ENCODE results near the gene ITCH. TPM values are rescaled to one million over a fixed set of nuclear protein-coding genes. Genes with fewer than 3 reads are reported as not detected.

Gene ITCH
- total RNA-seq, 4 donors from 2014 or later, result 50.3 to 64.3 (median 52.8) TPM

- Histone ChIP-seq H3K9me3 (no peaks in the 10 kb centered on the region), H3K36me3 (peaks cover 18 to 48% (median 43%) of the 10 kb centered on the region in 4 donors), H3K27ac (replicated peaks in 1 of 4) (no peak overlapping the region), H3K27me3 (no peaks in the 10 kb centered on the region), H3K4me3 (no peak overlapping the region), H3K4me1 (peaks cover 11 to 54% (median 22%) of the 10 kb centered on the region in 4 donors)
- no peak for DNase-seq (ENCODE audit: extremely low spot score)
- WGBS, result 69% methylated on average over 4 of the region's 4 CpGs
- TF ChIP-seq EP300 (IDR thresholded peaks at IDR 0.05), result no peak
- no peak for TF ChIP-seq CTCF (IDR thresholded peaks at IDR 0.05)
- no peak for TF ChIP-seq POLR2A (IDR thresholded peaks at IDR 0.05; ENCODE audit: low read depth)
- TF ChIP-seq POLR2AphosphoS5 (IDR thresholded peaks at IDR 0.05), result no peak
- intact Hi-C loops (cut with DNase I), result no loop called here
Observed at GRCh38 chr20:34373445-34373844, 10.4 kb downstream of the ITCH start.

GRCh38 chr20:34374209-34374760, 11.2 kb downstream of the ITCH start:
- WGBS, result 62% methylated on average over 1 of the region's 1 CpG
- Histone ChIP-seq H3K9me3 (no peaks in the 10 kb centered on the region), H3K4me3 (no peak overlapping the region), H3K27ac (replicated peaks in 1 of 4) (no peak overlapping the region), H3K4me1 (peaks cover 13 to 54% (median 25%) of the 10 kb centered on the region in 4 donors), H3K27me3 (no peaks in the 10 kb centered on the region), H3K36me3 (peaks cover 17 to 43% (median 38%) of the 10 kb centered on the region in 4 donors)
- no peak for DNase-seq (ENCODE audit: extremely low spot score)
- intact Hi-C loops (cut with DNase I), result no loop called here
- no peak for TF ChIP-seq POLR2A (IDR thresholded peaks at IDR 0.05; ENCODE audit: low read depth)
- no peak for TF ChIP-seq EP300 (IDR thresholded peaks at IDR 0.05)
- no peak for TF ChIP-seq CTCF (IDR thresholded peaks at IDR 0.05)
- TF ChIP-seq POLR2AphosphoS5 (IDR thresholded peaks at IDR 0.05), result no peak

GRCh38 chr20:34375977-34376430, 12.9 kb downstream of the ITCH start:
- peaks cover 13 to 58% (median 25%) of the 10 kb centered on the region in 4 donors for H3K4me1 ChIP-seq
- no peak for TF ChIP-seq POLR2AphosphoS5 (IDR thresholded peaks at IDR 0.05)
- TF ChIP-seq CTCF (IDR thresholded peaks at IDR 0.05), result no peak
- no peak for TF ChIP-seq EP300 (IDR thresholded peaks at IDR 0.05)
- no peak for TF ChIP-seq POLR2A (IDR thresholded peaks at IDR 0.05; ENCODE audit: low read depth)
- intact Hi-C loops (cut with DNase I), result no loop called here
- DNase-seq (ENCODE audit: extremely low spot score), result no peak
- no peaks in the 10 kb centered on the region for H3K9me3 ChIP-seq
- WGBS, result 88% methylated on average over 5 of the region's 5 CpGs
- no peaks in the 10 kb centered on the region for H3K27me3 ChIP-seq
- peaks cover 0 to 33% (median 21%) of the 10 kb centered on the region in 4 donors for H3K36me3 ChIP-seq
- H3K27ac ChIP-seq (replicated peaks in 1 of 4), result no peak overlapping the region
- no peak overlapping the region for H3K4me3 ChIP-seq

GRCh38 chr20:34377072-34377847, 14.2 kb downstream of the ITCH start:
- no peak overlapping the region for H3K4me3 ChIP-seq
- no peak overlapping the region for H3K27ac ChIP-seq (replicated peaks in 1 of 4)
- intact Hi-C loops (cut with DNase I), result no loop called here
- no peaks in the 10 kb centered on the region for H3K9me3 ChIP-seq
- peaks cover 13 to 58% (median 26%) of the 10 kb centered on the region in 4 donors for H3K4me1 ChIP-seq
- no peak for DNase-seq (ENCODE audit: extremely low spot score)
- WGBS, result 94% methylated on average over 16 of the region's 16 CpGs
- H3K36me3 ChIP-seq, result peaks cover 0 to 29% (median 12%) of the 10 kb centered on the region in 4 donors
- no peaks in the 10 kb centered on the region for H3K27me3 ChIP-seq
- TF ChIP-seq CTCF (IDR thresholded peaks at IDR 0.05) (no peak), POLR2A (IDR thresholded peaks at IDR 0.05; ENCODE audit: low read depth) (no peak), EP300 (IDR thresholded peaks at IDR 0.05) (no peak), POLR2AphosphoS5 (IDR thresholded peaks at IDR 0.05) (no peak)
